K562 (cell line): Measurements from ENCODE around the gene ZDHHC14. TPM values are rescaled to one million over a fixed set of nuclear protein-coding genes. Genes with fewer than 3 reads are reported as not detected.

Source experiments
- ARHGAP35 ChIP-seq: fragments of 450-650 bp; IDR thresholded peaks from 2 replicates; pipeline ENCODE4 v1.6.1; 2018; ENCODE audit not compliant: partially characterized antibody
- EGR1 ChIP-seq: fragments of 450-650 bp; conservative IDR thresholded peaks from 2 replicates; pipeline ENCODE4 v1.6.1; 2017; ENCODE audit warnings: mild to moderate bottlenecking
- FOS ChIP-seq: IDR thresholded peaks from 3 replicates; pipeline ENCODE4 v1.6.1; 2011; ENCODE audit not compliant: insufficient read length; ENCODE audit errors: extremely low read depth
- KDM1A ChIP-seq, 2 experiments: fragments of 450-650 bp; IDR thresholded peaks; 2 replicates each; pipeline ENCODE4 v1.6.1; 2016; ENCODE audit warnings: mild to moderate bottlenecking in 2 of 2
- TCF3 ChIP-seq: sonication (generic); formaldehyde crosslinking; IDR thresholded peaks from 2 replicates; pipeline ENCODE4 v1.4.0; 2020; ENCODE audit warnings: mild to moderate bottlenecking, missing genetic modification reagents
- ZNF184 ChIP-seq: sonication (generic); formaldehyde crosslinking; IDR thresholded peaks from 2 replicates; pipeline ENCODE4 v1.5.0; 2020; ENCODE audit warnings: missing genetic modification reagents
- ZNF324 ChIP-seq: fragments of 250-450 bp; sonication (Bioruptor Pico); IDR thresholded peaks from 2 replicates; pipeline ENCODE4 v1.4.0; 2020; ENCODE audit warnings: mild to moderate bottlenecking
- polyA plus RNA-seq, 8 experiments: library from polyadenylated mRNA; depleted of rRNA in 4 of 8; stranded (reverse) in 5 of 8; unstranded in 3 of 8; fragments of >200 nt; fragmentation: Nextera tagmentation in 2 of 8; fragmentation: Illumina TruSeq in 1 of 8; extraction: Ambion mirVana in 2 of 8; extraction: Trizol in 1 of 8; gene quantifications; 2 replicates each; pipeline versions ENCODE4 v1.2.1 to v1.2.3, GENCODE V29; 2011 to 2014; ENCODE audit warnings: inconsistent platforms in 1 of 8, missing spikeins in 1 of 8
- total RNA-seq, 7 experiments: library from RNA; depleted of rRNA in 6 of 7; stranded (reverse); fragments of >200 nt in 6 of 7; fragmentation: Illumina TruSeq in 2 of 7; extraction: Trizol in 2 of 7; gene quantifications; 2 replicates each; pipeline versions ENCODE4 v1.2.1 to v1.2.3, GENCODE V29; 2011 to 2021; ENCODE audit warnings: low replicate concordance in 1 of 7
- TF ChIP-seq, protein P1 (sequence below): sonication (generic); formaldehyde crosslinking; IDR thresholded peaks from 2 replicates; pipeline ENCODE4 v1.8.1; 2023; ENCODE audit warnings: mild to moderate bottlenecking, missing genetic modification reagents
- TF ChIP-seq, protein P2 (sequence below): IDR thresholded peaks from 2 replicates; pipeline ENCODE4 v1.6.1; 2011; ENCODE audit warnings: borderline replicate concordance, low read depth, mild to moderate bottlenecking, moderate library complexity, low read length; ENCODE audit not compliant: insufficient read depth, poor library complexity, severe bottlenecking
- TF ChIP-seq, protein P3 (sequence below): fragments of 450-650 bp; formaldehyde crosslinking; IDR thresholded peaks from 2 replicates; pipeline ENCODE4 v1.4.0; 2020; ENCODE audit warnings: mild to moderate bottlenecking, moderate library complexity
- TF ChIP-seq, protein P4 (sequence below), 2 experiments: fragments of 450-650 bp in 1 of 2; sonication (generic) in 1 of 2; formaldehyde crosslinking in 1 of 2; IDR thresholded peaks; 2 replicates each; pipeline versions ENCODE4 v1.7.1 to v1.9.0; 2016 to 2022; ENCODE audit warnings: inconsistent platforms in 1 of 2, mild to moderate bottlenecking in 1 of 2, missing genetic modification reagents in 1 of 2

Gene ZDHHC14
- total and polyA plus RNA-seq, 9 of the 15 experiments (the other 6 are each of a cell fraction or from before 2014, with no cell fraction given): 0.92 to 23.1 (median 13.8) TPM

DNA sequence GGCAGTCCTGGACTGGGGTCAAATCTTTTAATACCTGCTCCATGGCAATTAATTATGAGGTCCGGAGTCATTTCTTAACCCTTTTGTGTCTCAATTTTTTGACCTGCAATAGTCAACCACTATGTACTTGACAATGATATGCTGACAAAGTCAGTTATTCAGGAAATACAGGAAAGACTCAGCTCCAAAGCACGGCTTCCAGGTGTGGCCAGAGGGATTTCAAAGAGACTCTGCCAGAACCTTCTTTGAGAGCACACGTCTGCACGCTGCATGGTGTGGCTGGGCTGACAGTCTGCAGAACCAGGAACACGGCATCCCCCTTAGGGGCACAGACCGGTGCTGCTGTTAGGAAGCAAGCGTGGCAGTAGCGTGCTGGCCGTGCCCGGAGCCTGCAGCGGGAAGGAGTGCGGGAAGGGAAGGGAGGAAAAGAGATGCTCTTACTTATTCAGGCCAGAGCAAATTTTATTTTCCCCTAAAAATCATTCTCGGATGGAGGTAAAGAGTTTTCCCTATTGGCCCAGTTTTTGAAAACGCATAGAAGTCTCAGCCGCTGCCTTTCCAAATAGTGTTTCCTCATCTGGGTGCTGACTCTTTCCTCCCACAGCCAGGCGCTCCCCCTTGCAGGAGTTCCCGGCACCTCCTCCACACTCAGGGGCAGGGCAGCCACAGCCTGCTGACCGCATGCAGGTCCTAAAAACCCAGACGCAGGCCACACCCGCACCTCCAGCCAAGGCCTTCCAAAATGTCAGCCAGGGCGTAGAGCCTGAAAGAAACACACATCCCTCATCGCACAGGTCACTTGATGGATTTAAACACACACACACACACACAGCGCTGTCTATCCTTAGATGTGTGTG is 254.6 kb downstream of the ZDHHC14 start (continued):
- TF ChIP-seq KDM1A (IDR thresholded peaks at IDR 0.05) (no peak), EGR1 (0 out of 2 replicates have a peak, but pooled peaks have one; percentile 9), ZNF184 (CRISPR knock-in tag) (no peak), ZNF324 (CRISPR knock-in tag) (no peak), FOS (no peak), ARHGAP35 (no peak), TCF3 (CRISPR knock-in tag) (peak; percentile 48; the same call in 1 of the 2 replicates)
- TF ChIP-seq, protein P1, sequence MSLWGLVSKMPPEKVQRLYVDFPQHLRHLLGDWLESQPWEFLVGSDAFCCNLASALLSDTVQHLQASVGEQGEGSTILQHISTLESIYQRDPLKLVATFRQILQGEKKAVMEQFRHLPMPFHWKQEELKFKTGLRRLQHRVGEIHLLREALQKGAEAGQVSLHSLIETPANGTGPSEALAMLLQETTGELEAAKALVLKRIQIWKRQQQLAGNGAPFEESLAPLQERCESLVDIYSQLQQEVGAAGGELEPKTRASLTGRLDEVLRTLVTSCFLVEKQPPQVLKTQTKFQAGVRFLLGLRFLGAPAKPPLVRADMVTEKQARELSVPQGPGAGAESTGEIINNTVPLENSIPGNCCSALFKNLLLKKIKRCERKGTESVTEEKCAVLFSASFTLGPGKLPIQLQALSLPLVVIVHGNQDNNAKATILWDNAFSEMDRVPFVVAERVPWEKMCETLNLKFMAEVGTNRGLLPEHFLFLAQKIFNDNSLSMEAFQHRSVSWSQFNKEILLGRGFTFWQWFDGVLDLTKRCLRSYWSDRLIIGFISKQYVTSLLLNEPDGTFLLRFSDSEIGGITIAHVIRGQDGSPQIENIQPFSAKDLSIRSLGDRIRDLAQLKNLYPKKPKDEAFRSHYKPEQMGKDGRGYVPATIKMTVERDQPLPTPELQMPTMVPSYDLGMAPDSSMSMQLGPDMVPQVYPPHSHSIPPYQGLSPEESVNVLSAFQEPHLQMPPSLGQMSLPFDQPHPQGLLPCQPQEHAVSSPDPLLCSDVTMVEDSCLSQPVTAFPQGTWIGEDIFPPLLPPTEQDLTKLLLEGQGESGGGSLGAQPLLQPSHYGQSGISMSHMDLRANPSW (CRISPR knock-in tag): no peak
- TF ChIP-seq, protein P2, sequence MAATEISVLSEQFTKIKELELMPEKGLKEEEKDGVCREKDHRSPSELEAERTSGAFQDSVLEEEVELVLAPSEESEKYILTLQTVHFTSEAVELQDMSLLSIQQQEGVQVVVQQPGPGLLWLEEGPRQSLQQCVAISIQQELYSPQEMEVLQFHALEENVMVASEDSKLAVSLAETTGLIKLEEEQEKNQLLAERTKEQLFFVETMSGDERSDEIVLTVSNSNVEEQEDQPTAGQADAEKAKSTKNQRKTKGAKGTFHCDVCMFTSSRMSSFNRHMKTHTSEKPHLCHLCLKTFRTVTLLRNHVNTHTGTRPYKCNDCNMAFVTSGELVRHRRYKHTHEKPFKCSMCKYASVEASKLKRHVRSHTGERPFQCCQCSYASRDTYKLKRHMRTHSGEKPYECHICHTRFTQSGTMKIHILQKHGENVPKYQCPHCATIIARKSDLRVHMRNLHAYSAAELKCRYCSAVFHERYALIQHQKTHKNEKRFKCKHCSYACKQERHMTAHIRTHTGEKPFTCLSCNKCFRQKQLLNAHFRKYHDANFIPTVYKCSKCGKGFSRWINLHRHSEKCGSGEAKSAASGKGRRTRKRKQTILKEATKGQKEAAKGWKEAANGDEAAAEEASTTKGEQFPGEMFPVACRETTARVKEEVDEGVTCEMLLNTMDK: no peak
- TF ChIP-seq, protein P3, sequence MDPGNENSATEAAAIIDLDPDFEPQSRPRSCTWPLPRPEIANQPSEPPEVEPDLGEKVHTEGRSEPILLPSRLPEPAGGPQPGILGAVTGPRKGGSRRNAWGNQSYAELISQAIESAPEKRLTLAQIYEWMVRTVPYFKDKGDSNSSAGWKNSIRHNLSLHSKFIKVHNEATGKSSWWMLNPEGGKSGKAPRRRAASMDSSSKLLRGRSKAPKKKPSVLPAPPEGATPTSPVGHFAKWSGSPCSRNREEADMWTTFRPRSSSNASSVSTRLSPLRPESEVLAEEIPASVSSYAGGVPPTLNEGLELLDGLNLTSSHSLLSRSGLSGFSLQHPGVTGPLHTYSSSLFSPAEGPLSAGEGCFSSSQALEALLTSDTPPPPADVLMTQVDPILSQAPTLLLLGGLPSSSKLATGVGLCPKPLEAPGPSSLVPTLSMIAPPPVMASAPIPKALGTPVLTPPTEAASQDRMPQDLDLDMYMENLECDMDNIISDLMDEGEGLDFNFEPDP (CRISPR knock-in tag): no peak
- TF ChIP-seq, protein P4, sequence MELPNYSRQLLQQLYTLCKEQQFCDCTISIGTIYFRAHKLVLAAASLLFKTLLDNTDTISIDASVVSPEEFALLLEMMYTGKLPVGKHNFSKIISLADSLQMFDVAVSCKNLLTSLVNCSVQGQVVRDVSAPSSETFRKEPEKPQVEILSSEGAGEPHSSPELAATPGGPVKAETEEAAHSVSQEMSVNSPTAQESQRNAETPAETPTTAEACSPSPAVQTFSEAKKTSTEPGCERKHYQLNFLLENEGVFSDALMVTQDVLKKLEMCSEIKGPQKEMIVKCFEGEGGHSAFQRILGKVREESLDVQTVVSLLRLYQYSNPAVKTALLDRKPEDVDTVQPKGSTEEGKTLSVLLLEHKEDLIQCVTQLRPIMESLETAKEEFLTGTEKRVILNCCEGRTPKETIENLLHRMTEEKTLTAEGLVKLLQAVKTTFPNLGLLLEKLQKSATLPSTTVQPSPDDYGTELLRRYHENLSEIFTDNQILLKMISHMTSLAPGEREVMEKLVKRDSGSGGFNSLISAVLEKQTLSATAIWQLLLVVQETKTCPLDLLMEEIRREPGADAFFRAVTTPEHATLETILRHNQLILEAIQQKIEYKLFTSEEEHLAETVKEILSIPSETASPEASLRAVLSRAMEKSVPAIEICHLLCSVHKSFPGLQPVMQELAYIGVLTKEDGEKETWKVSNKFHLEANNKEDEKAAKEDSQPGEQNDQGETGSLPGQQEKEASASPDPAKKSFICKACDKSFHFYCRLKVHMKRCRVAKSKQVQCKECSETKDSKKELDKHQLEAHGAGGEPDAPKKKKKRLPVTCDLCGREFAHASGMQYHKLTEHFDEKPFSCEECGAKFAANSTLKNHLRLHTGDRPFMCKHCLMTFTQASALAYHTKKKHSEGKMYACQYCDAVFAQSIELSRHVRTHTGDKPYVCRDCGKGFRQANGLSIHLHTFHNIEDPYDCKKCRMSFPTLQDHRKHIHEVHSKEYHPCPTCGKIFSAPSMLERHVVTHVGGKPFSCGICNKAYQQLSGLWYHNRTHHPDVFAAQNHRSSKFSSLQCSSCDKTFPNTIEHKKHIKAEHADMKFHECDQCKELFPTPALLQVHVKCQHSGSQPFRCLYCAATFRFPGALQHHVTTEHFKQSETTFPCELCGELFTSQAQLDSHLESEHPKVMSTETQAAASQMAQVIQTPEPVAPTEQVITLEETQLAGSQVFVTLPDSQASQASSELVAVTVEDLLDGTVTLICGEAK (IDR thresholded peaks at IDR 0.05): no peak
- TF ChIP-seq, protein P4 (CRISPR knock-in tag; IDR thresholded peaks at IDR 0.05): no peak
